Glutamatergic neuron (in vitro differentiated cells): ENCODE data around the gene COLEC12. TPM values are rescaled to one million over a fixed set of nuclear protein-coding genes. Genes with fewer than 3 reads are reported as not detected.

Experiments
- DNase-seq: peaks from one replicate; pipeline ENCODE4 v3.0.0; 2022
- H3K27ac Mint-ChIP-seq: one replicate; pipeline ENCODE4 v1.8.0; 2020; ENCODE audit warnings: mild to moderate bottlenecking, mixed read lengths, inconsistent platforms; ENCODE audit not compliant: unreplicated experiment
- H3K27me3 Mint-ChIP-seq: one replicate; pipeline ENCODE4 v1.8.0; 2020; ENCODE audit warnings: mild to moderate bottlenecking, moderate library complexity, mixed read lengths, inconsistent platforms; ENCODE audit not compliant: unreplicated experiment
- H3K36me3 Mint-ChIP-seq: one replicate; pipeline ENCODE4 v1.8.0; 2020; ENCODE audit warnings: mild to moderate bottlenecking, mixed read lengths, inconsistent platforms; ENCODE audit not compliant: unreplicated experiment
- H3K4me1 Mint-ChIP-seq: one replicate; pipeline ENCODE4 v1.8.0; 2020; ENCODE audit warnings: mild to moderate bottlenecking, low read depth, mixed read lengths, inconsistent platforms; ENCODE audit not compliant: unreplicated experiment
- H3K4me3 Mint-ChIP-seq: one replicate; pipeline ENCODE4 v1.8.0; 2020; ENCODE audit warnings: mild to moderate bottlenecking, mixed read lengths, inconsistent platforms; ENCODE audit not compliant: unreplicated experiment
- H3K9me3 Mint-ChIP-seq: one replicate; pipeline ENCODE4 v1.8.0; 2020; ENCODE audit warnings: mild to moderate bottlenecking, moderate library complexity, mixed read lengths, inconsistent platforms; ENCODE audit not compliant: unreplicated experiment
- total RNA-seq: library from RNA; stranded (reverse); fragmentation: NEBNext Ultra II Directional; extraction: Animal tissue kit (Norgen Biotek cat#: 25700); gene quantifications from one replicate; pipeline ENCODE4 v1.2.1, GENCODE V29; 2021; ENCODE audit not compliant: unreplicated experiment
- TF ChIP-seq, protein P1 (sequence below): fragments of 200-600 bp; sonication (generic); IDR thresholded peaks from one replicate; pipeline ENCODE4 v1.5.0; 2021; ENCODE audit not compliant: partially characterized antibody, unreplicated experiment

The COLEC12 gene
- total RNA-seq, 1 donor from 2014 or later, result 0.20 TPM

DNA sequence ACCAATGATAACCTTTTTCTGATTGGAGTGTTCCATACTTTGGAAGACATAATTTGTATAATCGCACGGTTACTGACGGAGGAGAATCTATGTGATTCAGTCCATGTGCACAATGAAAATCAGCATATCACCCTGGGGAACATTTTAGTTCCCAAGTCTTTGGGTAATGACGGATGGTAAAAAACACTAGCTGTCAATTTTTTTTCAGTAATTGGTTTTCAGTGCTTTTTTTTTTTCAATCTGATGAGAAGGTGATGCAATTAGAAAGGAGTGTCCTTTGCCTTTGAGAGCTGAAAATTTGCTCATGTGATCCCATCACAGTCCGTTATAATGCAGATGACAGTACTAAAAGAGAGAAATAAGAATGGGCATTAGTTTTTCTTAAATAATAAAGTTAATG is 180.8 kb downstream of the COLEC12 start:
- Mint-ChIP-seq H3K4me1 (no peaks in the 10 kb centered on the region), H3K27me3 (no peaks in the 10 kb centered on the region), H3K4me3 (no peak overlapping the region), H3K9me3 (no peaks in the 10 kb centered on the region), H3K36me3 (no peaks in the 10 kb centered on the region), H3K27ac (no peak overlapping the region)
- DNase-seq, result no peak
- TF ChIP-seq, protein P1, sequence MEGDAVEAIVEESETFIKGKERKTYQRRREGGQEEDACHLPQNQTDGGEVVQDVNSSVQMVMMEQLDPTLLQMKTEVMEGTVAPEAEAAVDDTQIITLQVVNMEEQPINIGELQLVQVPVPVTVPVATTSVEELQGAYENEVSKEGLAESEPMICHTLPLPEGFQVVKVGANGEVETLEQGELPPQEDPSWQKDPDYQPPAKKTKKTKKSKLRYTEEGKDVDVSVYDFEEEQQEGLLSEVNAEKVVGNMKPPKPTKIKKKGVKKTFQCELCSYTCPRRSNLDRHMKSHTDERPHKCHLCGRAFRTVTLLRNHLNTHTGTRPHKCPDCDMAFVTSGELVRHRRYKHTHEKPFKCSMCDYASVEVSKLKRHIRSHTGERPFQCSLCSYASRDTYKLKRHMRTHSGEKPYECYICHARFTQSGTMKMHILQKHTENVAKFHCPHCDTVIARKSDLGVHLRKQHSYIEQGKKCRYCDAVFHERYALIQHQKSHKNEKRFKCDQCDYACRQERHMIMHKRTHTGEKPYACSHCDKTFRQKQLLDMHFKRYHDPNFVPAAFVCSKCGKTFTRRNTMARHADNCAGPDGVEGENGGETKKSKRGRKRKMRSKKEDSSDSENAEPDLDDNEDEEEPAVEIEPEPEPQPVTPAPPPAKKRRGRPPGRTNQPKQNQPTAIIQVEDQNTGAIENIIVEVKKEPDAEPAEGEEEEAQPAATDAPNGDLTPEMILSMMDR, result no peak

DNA sequence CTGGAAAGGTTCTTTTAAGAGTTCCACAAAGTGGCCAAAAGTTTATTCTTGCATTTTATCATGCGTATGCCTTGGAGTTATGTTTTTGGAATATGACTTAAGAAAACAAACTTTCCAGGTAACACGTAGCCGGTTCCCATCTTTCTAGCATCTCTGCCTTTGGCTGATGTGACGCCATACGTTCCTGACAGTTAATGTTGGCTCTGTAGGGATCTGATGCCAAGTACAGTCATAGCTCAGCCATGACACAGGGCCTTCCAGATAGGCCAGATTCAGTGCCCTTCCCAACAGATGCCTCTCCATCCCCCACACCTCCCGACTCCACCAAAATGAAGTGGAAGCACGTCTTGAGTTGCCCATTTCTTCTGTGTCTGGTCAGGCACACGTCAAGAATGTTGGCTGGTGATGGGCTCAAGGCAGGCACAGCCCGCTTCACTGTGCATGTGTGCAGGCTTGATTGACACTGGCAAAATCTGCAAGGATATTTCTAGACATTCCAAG is 181.7 kb downstream of the COLEC12 start:
- Mint-ChIP-seq H3K27ac (no peak overlapping the region), H3K4me3 (no peak overlapping the region), H3K36me3 (no peaks in the 10 kb centered on the region), H3K9me3 (no peaks in the 10 kb centered on the region), H3K27me3 (no peaks in the 10 kb centered on the region), H3K4me1 (no peaks in the 10 kb centered on the region)
- DNase-seq, result no peak
- TF ChIP-seq, protein P1, result no peak

DNA sequence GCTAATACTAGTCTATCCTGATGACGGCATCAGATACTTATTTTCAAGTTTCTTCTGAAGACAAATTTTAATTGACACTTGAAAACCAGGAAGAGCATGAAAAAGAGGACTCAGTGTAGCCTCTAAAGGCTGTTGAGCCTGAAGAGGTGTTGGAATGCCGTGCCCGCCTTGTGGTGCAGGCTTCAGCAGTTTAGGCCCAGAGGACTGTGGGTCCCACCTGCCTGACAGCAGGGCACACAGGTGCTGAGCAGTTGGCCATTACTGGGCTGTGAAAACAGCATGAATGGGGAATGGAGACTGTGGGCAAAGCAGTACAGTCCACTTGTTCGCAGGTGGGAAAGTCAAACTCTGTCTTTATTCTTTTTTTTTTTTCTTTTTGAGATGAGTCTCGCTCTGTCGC is 182.9 kb downstream of the COLEC12 start:
- Mint-ChIP-seq H3K4me1 (no peaks in the 10 kb centered on the region), H3K9me3 (no peaks in the 10 kb centered on the region)

DNA sequence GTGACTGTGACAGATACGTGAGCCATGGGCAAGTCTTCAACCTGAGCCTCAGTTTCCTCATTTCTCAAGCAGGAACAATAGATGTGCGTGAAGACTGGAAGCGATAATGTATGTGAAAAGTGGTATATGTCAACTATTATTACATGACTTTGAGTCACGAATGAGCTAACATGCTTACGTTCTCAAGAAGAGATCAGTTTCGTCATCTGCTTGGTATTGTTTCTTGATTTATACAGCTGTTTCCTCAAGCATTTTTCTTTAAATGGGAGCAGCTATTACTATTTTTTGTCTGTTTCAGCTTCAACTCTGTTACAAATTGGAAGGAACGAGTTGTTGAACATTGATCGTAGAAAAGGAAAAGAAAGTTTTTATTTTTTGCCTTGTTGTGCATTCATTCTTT is 184.1 kb downstream of the COLEC12 start:
- peaks cover 2% of the 10 kb centered on the region for H3K4me1 Mint-ChIP-seq
- DNase-seq, result no peak
- H3K27ac Mint-ChIP-seq, result no peak overlapping the region
- no peak overlapping the region for H3K4me3 Mint-ChIP-seq
- peaks cover 3% of the 10 kb centered on the region for H3K27me3 Mint-ChIP-seq
- H3K36me3 Mint-ChIP-seq, result no peaks in the 10 kb centered on the region
- TF ChIP-seq, protein P1, result no peak
- no peaks in the 10 kb centered on the region for H3K9me3 Mint-ChIP-seq

More for the DNA sequence above, 182.9 kb downstream of the COLEC12 start:
- Mint-ChIP-seq H3K4me3 (no peak overlapping the region), H3K36me3 (no peaks in the 10 kb centered on the region), H3K27me3 (no peaks in the 10 kb centered on the region), H3K27ac (no peak overlapping the region)
- TF ChIP-seq, protein P1, result no peak
- no peak for DNase-seq

DNA sequence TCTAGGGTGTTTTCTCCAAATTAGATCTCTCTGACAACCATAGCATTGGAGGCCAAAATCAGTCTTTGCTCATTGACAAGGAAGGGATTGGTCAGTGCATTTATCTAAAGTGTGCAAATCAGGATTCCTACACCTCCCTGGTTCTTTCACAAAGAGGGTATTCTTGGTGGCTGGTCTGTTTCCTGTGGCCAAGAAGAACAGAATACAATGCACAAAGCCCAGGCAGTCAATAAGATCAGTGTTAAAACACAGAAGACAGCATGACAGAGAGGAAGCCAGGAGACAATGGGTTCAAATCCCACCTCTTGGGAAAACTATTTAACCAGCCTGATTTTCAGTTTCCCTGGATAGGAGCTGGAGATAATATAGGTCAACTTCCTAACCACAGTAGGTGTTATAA is 186.6 kb downstream of the COLEC12 start:
- Mint-ChIP-seq H3K4me3 (no peak overlapping the region), H3K4me1 (peaks cover 2% of the 10 kb centered on the region), H3K27me3 (peaks cover 3% of the 10 kb centered on the region), H3K27ac (no peak overlapping the region), H3K9me3 (no peaks in the 10 kb centered on the region), H3K36me3 (no peaks in the 10 kb centered on the region)
- TF ChIP-seq, protein P1, result no peak
- no peak for DNase-seq
